ENCODE data around the gene HPSE2. TPM values are rescaled to one million over a fixed set of nuclear protein-coding genes. Genes with fewer than 3 reads are reported as not detected.

HPSE2 gene
- total and polyA plus RNA-seq, 2 experiments from 2014 or later: 0.10 to 0.24 TPM

GRCh38 chr10:98886686-98887085 lies 349.0 kb downstream of the HPSE2 start (continued):
- no peak for TF ChIP-seq ZNF462 (CRISPR knock-in tag; IDR thresholded peaks at IDR 0.05)
- no peak for TF ChIP-seq POLR2AphosphoS5 (IDR thresholded peaks at IDR 0.05; ENCODE audit: low read depth)
- no peak for TF ChIP-seq ZNF331 (CRISPR knock-in tag; IDR thresholded peaks at IDR 0.05; ENCODE audit: low read depth)

GRCh38 chr10:98885378-98885777 lies 350.3 kb downstream of the HPSE2 start:
- Histone ChIP-seq H3K4me3 (no peak overlapping the region), H3K79me2 (replicated peaks; ENCODE audit: insufficient read depth) (no peaks in the 10 kb centered on the region), H4K20me1 (replicated peaks; ENCODE audit: insufficient read depth) (no peaks in the 10 kb centered on the region), H3K36me3 (ENCODE audit: insufficient read depth) (no peaks in the 10 kb centered on the region), H3K27ac (ENCODE audit: low read depth) (no peak overlapping the region), H3K4me1 (ENCODE audit: insufficient read depth) (no peaks in the 10 kb centered on the region), H3K27me3 (ENCODE audit: insufficient read depth) (no peaks in the 10 kb centered on the region), H3F3A (replicated peaks; ENCODE audit: low read depth) (no peaks in the 10 kb centered on the region), H3K4me2 (no peak overlapping the region), H2AFZ (no peak overlapping the region), H3K9me2 (ENCODE audit: insufficient read depth) (no peaks in the 10 kb centered on the region)
- Mint-ChIP-seq H3K27ac (no peak overlapping the region), H3K4me1 (no peaks in the 10 kb centered on the region; the same call in 2 of the 3 replicates), H3K4me3 (no peak overlapping the region), H3K27me3 (ENCODE audit: insufficient read depth, low read depth, poor library complexity) (peaks cover 1% of the 10 kb centered on the region), H3K9me3 (no peaks in the 10 kb centered on the region), H3K36me3 (ENCODE audit: low read depth) (no peaks in the 10 kb centered on the region)
- no peak for DNase-seq (ENCODE audit: low spot score)
- no peak for TF ChIP-seq ZNF114 (CRISPR knock-in tag; IDR thresholded peaks at IDR 0.05)
- no peak for TF ChIP-seq REST (IDR thresholded peaks at IDR 0.05; ENCODE audit: unreplicated experiment)
- no peak for TF ChIP-seq JUNB (IDR thresholded peaks at IDR 0.05; ENCODE audit: unreplicated experiment)
- ATAC-seq: no peak

Measured in GM23338 (cell line).